Psoas muscle (tissue), 8 donors: ENCODE results near the gene NAB2. TPM values are rescaled to one million over a fixed set of nuclear protein-coding genes. Genes with fewer than 3 reads are reported as not detected.

ENCODE experiments used
- ATAC-seq, 4 donors: fragments of 200-7000 bp; cut with Tn5 transposase; one replicate each; pipeline ENCODE4 v1.9.1; 2020; ENCODE audit warnings: moderate library complexity in 3 of 4, mild to moderate bottlenecking in 2 of 4
- DNase-seq, 2 donors: peaks; one replicate each; pipeline ENCODE4 v3.0.0-alpha.2; 2020
- H3K27ac ChIP-seq: fragments of 200-600 bp; one replicate; pipeline ENCODE4 v1.8.0; 2022
- H3K27me3 ChIP-seq, 3 donors: fragments of 200-600 bp in 1 of 3; one replicate each; pipeline versions ENCODE4 v1.6.1 to v1.8.0; 2013 to 2022; ENCODE audit warnings: low read length in 2 of 3, mild to moderate bottlenecking in 2 of 3, moderate library complexity in 1 of 3; ENCODE audit not compliant: insufficient read depth in 3 of 3
- H3K36me3 ChIP-seq, 2 donors: fragments of 200-600 bp in 1 of 2; one replicate each; pipeline versions ENCODE4 v1.6.1 to v1.8.0; 2013 to 2022; ENCODE audit warnings: low read depth in 1 of 2, mild to moderate bottlenecking in 1 of 2, moderate library complexity in 1 of 2; ENCODE audit not compliant: insufficient read depth in 1 of 2
- H3K4me1 ChIP-seq: fragments of 200-600 bp; one replicate; pipeline ENCODE4 v1.8.0; 2022
- H3K4me3 ChIP-seq: fragments of 200-600 bp; one replicate; pipeline ENCODE4 v1.8.0; 2022; ENCODE audit warnings: mild to moderate bottlenecking
- H3K9me3 ChIP-seq: fragments of 200-600 bp; one replicate; pipeline ENCODE4 v1.8.0; 2022
- WGBS, 3 donors: extraction: QIAGEN DNeasy Blood & Tissue Kit; methylation state at CpG; one replicate each; pipeline versions ENCODE4 v1.1.6 to v1.1.7; 2013; 5-methylcytosine and 5-hydroxymethylcytosine counted together
- intact Hi-C, 2 donors: fragments of 100-400 bp; cut with DNase I; formaldehyde crosslinking; loops; one replicate each; pipeline versions ENCODE4 v1.11.0 to v1.14.2; 2022
- polyA plus RNA-seq, 3 donors: library from polyadenylated mRNA; stranded (reverse); fragments of 200-250 nt; gene quantifications; one replicate each; pipeline ENCODE4 v1.2.3, GENCODE V29; 2013
- total RNA-seq, 4 donors: library from RNA; stranded (reverse); fragmentation: NEBNext Ultra II Directional in 2 of 4; extraction: Animal tissue kit (Norgen Biotek cat#: 25700) in 2 of 4; gene quantifications; one replicate each; pipeline versions ENCODE4 v1.2.1 to v1.2.4, GENCODE V29; 2021 to 2023
- TF ChIP-seq, protein P1 (sequence below): fragments of 200-600 bp; IDR thresholded peaks from one replicate; pipeline ENCODE4 v1.8.0; 2022; ENCODE audit warnings: antibody characterized with exemption
- donor health status: healthy with polysubstance abuse.
- donor health status: DM: no; HTN: no; CAD: no; lungs with moderate emphysema.
- donor health status: Bipolar disorder and iron deficiency.
- donor health status: healthy.
- donor health status: DM: yes; HTN: yes; CAD: no.
- donor health status: DM: no; HTN: no; CAD: no.
- donor health status: DM: no; HTN: no; CAD: no.
- donor health status: DM: yes; HTN: yes; CAD: no.

The NAB2 gene
- total and polyA plus RNA-seq, 7 donors: 5.6 to 114 (median 8.9) TPM

DNA sequence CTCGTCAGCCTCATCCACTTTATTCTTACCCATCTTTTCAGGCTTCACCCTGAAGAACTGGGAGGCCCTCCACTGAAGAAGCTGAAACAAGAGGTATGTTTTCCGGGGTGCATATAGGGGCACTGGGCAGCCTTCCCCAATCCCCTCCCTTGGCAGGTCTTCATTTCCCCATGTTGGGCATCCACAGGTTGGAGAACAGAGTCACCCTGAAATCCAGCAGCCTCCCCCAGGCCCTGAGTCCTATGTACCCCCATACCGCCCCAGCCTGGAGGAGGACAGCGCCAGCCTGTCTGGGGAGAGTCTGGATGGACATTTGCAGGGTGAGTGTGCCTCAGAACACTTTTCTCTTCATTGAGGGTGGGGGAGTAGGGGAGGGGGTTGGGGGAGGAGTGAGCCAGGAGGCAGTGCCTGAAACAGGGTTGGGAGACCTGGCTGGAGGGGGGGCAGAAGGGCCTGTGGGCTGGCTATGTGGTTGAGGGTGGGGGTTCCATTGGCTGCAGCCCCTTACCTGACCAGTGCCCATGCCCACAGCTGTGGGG lies 4.0 kb downstream of the NAB2 start:
- H3K9me3 ChIP-seq: no peaks in the 10 kb centered on the region
- H3K36me3 ChIP-seq: peaks cover 7 to 43% of the 10 kb centered on the region in 2 donors
- H3K4me3 ChIP-seq: no peak overlapping the region
- 84 to 92% (median 91%) methylated on average over 4 of the region's 4 CpGs for WGBS, 3 donors
- ATAC-seq: no peak
- H3K27me3 ChIP-seq: no peaks in the 10 kb centered on the region
- no peak overlapping the region for H3K27ac ChIP-seq
- DNase-seq: no peak
- TF ChIP-seq, protein P1, sequence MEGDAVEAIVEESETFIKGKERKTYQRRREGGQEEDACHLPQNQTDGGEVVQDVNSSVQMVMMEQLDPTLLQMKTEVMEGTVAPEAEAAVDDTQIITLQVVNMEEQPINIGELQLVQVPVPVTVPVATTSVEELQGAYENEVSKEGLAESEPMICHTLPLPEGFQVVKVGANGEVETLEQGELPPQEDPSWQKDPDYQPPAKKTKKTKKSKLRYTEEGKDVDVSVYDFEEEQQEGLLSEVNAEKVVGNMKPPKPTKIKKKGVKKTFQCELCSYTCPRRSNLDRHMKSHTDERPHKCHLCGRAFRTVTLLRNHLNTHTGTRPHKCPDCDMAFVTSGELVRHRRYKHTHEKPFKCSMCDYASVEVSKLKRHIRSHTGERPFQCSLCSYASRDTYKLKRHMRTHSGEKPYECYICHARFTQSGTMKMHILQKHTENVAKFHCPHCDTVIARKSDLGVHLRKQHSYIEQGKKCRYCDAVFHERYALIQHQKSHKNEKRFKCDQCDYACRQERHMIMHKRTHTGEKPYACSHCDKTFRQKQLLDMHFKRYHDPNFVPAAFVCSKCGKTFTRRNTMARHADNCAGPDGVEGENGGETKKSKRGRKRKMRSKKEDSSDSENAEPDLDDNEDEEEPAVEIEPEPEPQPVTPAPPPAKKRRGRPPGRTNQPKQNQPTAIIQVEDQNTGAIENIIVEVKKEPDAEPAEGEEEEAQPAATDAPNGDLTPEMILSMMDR: no peak
- intact Hi-C loops: no loop called here
- peaks cover 24% of the 10 kb centered on the region for H3K4me1 ChIP-seq

DNA sequence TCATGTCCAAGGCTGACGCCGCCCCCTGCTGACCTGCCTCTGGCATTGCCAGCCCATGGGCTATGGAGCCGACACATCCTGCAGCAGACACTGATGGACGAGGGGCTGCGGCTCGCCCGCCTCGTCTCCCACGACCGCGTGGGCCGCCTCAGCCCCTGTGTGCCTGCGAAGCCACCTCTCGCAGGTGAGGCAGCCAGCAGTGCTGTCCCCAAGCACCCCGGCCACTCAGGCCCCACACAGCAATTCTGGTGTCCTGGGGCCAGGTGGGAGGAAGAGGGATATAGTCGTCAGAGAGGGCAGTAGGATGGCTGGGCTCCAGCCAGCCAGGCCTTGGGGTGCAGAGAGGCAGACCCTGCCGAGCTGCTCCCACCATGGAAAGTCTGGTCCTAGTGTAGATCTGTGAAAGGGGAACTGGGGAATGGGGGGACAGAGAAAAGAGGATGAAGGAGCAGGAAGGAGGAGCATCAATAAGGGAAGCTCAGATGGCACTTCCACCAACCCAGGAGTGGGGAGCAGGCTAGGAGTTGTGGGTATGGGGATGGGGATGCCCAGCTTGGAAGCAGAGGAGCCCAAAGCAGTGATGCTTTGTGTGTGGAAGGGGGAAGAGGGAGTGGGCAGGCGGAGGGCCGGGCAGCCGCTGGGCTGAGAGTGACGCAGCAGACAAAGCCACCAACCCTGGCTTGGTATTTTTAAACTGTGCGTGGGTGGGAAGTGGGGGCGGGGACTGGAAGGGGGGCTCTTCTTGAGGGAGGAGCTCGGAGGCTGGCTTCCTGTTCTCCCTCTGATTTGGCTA lies 4.7 kb downstream of the NAB2 start:
- H3K27me3 ChIP-seq: no peaks in the 10 kb centered on the region
- peaks cover 24% of the 10 kb centered on the region for H3K4me1 ChIP-seq
- H3K27ac ChIP-seq: peak overlapping the region; percentile 4
- TF ChIP-seq, protein P1: peak; percentile 40
- 58 to 67% (median 62%) methylated on average over 24 of the region's 24 CpGs for WGBS, 3 donors
- peak overlapping the region; percentile 11 for H3K4me3 ChIP-seq
- peaks cover 7 to 43% of the 10 kb centered on the region in 2 donors for H3K36me3 ChIP-seq
- intact Hi-C loops: no loop called here
- no peaks in the 10 kb centered on the region for H3K9me3 ChIP-seq
- ATAC-seq (peak; percentile 31 to 43 (median 36)), DNase-seq (peak; percentile 78 to 82)

DNA sequence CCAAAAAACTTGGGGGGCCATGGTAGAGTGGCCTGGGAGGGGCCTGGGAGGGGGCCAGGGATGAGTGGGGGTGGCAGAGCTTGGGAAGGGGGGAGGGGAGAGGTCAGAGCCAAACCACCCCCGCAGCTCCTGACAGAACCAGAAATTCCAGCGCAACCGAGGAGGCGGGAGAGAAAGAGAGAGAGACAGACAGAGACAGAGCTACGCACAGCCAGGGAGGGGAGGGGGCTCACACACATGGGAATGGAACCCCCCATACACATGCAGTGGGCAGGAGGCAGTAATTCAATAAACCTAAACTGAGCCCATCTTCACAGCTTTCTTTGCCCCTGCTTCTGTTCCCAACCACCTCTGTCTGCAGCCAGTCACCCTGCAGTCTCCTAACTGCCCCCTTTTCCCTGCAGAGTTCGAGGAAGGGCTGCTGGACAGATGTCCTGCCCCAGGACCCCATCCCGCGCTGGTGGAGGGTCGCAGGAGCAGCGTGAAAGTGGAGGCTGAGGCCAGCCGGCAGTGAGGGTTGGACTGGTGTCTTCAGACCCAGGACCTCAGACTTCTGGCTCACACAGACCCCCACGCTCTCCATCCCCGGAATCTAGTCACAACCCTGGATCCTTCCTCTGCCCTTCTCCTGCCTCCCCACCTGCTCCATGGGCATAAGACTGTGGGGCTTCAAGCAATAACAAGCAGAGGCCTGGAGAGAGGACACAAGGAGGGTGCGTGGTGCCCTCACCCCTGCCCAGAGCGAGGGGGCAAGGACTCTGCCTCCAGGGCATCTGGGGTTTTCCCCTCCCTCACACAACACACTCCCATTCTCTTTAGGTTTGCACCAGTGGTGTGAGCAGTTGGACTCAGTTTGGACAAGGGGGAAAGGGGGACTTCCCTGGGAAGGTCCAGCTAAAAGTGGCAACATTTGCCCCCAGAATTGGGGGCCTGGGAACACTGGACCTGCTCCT lies 5.6 kb downstream of the NAB2 start:
- ATAC-seq (no peak), DNase-seq (no peak)
- Histone ChIP-seq H3K27me3 (no peaks in the 10 kb centered on the region), H3K4me1 (peaks cover 24% of the 10 kb centered on the region), H3K36me3 (peaks cover 7 to 47% of the 10 kb centered on the region in 2 donors), H3K27ac (no peak overlapping the region), H3K4me3 (no peak overlapping the region), H3K9me3 (no peaks in the 10 kb centered on the region)
- intact Hi-C loops: no loop called here
- TF ChIP-seq, protein P1: no peak
- WGBS, 3 donors: 64 to 68% (median 67%) methylated on average over 15 of the region's 15 CpGs

DNA sequence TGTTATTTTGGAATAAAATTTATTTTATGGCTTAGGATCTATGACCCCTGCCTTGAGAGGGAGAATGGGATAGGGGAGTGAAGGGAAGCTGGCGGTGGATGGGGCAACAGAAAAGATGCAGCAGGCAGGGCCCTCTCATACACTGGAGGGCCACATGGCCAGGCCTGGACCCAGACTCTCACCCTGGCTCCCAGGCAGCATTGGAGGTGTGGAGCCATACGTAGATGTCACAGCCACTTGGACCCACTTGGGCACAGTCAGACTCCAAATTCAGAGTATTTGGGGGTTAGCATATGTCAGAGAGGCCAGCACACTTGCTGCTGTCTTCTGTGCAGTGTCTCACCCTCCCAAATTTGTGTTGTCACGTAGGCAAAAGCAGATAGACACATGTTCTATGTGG lies 6.5 kb downstream of the NAB2 start:
- H3K36me3 ChIP-seq: peaks cover 7 to 55% of the 10 kb centered on the region in 2 donors
- no peak for DNase-seq
- intact Hi-C loops: no loop called here

More for the DNA sequence above, 6.5 kb downstream of the NAB2 start:
- WGBS, 3 donors: 91 to 95% (median 94%) methylated on average over 3 of the region's 3 CpGs
- Histone ChIP-seq H3K27ac (no peak overlapping the region), H3K4me1 (peaks cover 15% of the 10 kb centered on the region), H3K27me3 (no peaks in the 10 kb centered on the region), H3K4me3 (no peak overlapping the region), H3K9me3 (no peaks in the 10 kb centered on the region)
- ATAC-seq: no peak
- TF ChIP-seq, protein P1: no peak
